ENCODE measurements around the gene P3H2.
"Not testable (repeated sequence)": the region's sequence is repeated elsewhere in the genome, so short reads cannot be mapped to it uniquely, and the experiment has no call there.

Gene P3H2

DNA sequence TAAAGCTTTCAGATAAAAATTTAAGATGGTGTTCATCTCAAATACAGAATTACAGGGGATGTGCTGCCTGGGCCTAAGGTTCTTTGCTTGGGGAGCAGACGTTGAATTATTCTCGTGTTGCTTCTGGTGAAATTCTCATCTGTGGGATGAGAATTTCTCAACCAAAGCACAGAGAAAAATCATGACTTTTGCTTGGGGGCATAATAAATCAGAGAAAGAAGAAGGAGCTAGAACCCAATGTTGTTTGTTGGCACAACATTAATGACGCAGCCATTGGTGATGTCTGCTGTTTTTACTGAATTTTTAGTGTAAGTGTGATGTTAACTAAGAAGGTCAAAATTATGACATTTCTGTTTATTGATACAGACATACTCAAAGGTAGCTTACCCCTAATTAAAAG, 35.7 kb downstream of the P3H2 start:
- ATAC-seq (no peak), DNase-seq (no peak)

- DNase-seq (no peak), ATAC-seq (no peak)
Observed at GRCh38 chr3:190083635-190084034, 37.1 kb downstream of the P3H2 start.

DNA sequence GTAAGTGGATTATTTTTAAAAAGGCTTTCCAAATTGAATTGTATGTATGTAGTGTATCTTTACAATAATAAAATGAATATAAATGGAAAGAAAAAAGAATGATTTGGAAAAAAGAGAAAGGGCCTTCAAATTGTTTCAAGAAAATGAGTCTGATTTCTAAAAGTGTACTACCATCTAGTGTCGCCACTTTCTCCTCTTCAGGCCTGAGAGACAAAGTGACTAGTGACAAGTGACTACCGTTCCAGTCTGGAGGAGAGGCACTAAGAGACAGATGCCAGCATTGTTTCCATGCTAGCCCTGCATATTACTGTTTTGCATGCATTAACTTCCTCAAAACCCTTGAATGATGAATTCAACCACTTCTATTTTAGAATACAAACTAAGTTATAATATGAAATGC, 39.3 kb downstream of the P3H2 start:
- DNase-seq (no peak), ATAC-seq (no peak)

- DNase-seq, ATAC-seq: not testable (repeated sequence)
Observed at GRCh38 chr3:190079173-190079572, 41.5 kb downstream of the P3H2 start.

DNA sequence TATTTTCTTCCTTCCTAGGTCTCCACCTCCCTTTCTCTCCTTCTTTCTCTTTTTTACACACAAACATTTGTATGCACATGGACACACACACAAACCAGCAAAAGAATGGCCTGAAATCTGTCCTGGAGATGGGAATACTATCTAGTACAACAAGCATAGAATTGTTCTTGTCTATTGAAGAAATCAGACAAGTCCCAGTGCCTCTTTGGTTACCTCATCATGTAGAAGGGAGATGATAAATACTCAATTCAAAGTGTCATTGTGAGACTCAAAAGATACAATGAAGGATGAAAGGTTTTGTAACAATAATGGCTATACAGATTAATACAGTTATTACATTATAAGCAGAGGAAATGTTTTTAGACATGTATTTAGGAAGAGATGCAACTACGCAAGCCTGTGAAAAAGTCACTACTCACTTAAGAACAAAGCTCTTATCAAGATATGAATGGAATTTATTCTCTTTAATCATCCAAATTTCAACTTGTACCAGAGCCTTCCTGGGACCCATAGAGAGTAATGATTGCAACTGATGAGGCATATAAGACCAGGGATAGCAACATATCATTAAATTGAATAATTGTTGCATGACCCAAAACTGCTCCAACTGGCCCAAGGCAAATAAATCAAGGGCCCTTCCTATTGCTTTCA, 43.2 kb downstream of the P3H2 start:
- no peak for DNase-seq
- no peak for ATAC-seq

DNA sequence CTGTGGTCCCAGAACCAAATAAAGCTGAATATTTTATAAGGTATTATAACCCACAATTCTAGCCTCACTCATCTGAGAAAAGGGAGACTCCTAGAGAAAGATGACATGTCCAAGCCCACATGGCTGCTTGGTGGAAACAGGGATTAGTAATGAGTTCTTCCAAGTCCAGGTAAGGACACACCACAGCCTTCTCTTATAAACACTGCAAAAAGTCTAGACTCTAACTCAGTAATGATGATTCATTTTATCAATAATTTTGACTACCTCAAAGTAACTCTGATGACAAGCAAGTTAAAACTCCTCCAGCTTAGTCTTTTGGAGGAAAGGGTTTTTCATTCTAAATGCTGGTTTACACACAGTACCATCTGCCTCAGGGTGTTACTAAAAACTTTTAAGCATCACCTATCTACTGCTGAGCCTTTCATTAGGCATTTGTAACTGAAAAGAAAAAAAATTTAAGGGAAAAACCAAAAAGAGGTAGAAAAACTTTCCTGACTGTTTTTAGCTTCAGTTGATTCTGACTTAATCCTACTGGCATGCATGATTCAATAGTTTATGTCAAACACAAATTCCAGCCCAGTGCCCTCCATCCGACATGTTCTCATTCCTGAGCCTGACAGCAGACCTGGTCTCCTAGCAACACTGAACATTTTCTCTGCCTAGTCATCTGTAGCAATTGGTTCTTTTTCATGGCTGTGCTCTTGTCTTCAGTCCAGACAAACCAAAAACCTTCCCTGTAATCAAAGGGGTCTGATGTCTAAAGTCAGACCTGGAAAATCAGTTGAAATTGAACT, 43.9 kb downstream of the P3H2 start:
- ATAC-seq (no peak), DNase-seq (no peak)

DNA sequence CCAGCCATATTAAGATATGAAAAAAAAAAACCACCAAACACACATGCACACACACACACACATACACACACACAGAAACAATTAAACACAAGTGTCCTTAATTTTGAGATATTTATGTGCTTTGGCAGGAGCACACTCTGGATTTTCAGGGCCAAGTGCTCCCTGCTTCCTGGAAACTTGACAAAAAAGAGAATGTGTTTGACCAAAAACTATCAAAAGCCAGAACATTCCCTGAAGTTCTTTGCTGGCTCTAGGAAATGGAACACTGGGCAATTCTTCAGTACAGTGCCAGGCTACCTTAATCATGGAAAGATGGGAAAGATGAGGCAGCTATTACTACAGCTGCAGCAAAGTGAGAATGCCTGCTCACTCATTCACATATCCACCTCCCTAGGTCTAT, 44.6 kb downstream of the P3H2 start:
- DNase-seq (no peak), ATAC-seq (no peak)

GRCh38 chr3:190074817-190075216, 45.9 kb downstream of the P3H2 start:
- ATAC-seq = no peak
- no peak for DNase-seq

DNA sequence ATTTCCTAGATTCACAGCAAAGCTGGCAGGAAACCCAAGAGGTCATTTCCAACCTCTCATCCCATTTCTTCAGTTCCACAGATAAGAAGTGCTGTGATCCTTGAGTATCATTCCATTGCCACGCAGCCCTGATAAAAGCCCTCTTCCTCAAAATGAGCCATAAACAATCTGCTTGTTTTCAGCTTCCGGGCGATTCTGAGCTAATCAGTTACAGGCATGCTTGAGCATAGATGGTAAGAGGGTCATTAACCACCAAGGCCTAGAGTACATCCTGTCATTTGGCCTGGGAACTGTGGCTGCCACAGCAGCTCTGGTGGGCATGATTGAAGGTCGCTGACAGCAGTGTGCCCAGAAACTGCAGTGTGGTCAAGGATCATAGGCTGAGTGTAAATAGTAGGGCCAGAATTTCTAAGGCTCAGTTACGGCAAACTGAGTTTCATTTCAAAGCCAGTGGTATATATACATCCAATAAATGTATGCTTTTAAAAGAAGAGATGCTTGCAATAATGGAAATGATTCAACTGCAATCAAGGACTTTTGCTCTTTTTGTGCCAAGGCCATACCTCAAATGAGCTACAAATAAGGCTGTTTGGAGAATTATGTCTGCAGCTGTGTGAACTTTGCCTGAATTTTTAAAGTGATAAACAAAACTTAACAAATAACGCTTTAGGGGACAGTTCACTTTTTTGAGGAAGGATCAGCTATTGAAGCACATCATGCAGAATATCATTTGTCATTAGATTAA, 47.3 kb downstream of the P3H2 start:
- no peak for ATAC-seq
- DNase-seq = no peak

GRCh38 chr3:190072856-190073255, 47.8 kb downstream of the P3H2 start:
- no peak for ATAC-seq
- no peak for DNase-seq

- DNase-seq, ATAC-seq: not testable (repeated sequence)
Observed at GRCh38 chr3:190071921-190072320, 48.8 kb downstream of the P3H2 start.

DNA sequence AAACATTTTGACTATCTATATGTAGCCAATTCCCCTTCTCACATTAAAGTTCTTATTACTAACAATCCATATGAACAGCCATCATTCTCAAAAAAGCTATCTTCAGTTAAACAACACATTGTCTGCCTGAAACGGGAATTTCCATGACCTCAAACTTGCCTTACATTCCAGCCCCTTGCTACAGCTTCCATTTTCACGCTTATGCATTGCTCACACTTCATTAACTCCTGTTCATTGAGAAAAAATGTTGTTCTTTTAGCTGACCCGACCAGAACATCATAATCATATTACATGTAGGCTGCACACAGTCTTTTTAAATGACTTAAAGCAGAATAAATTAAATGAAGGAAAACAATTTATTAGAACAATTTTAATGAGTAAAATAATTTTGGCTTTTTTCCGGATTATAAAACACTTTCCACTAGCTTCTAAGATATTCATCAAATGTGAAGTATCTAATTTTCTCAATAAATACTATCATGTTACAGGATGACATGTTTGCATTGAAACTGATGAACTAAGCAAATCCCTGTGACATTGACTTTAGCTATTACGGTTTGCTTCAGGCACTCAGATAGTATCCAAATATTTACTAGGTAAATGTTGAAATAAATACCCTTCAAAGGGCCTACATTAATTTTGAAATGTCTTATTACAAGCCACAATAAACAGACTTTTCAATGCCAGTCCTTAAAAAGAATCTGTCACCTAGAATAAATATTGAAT, 49.9 kb downstream of the P3H2 start:
- no peak for ATAC-seq
- no peak for DNase-seq

DNA sequence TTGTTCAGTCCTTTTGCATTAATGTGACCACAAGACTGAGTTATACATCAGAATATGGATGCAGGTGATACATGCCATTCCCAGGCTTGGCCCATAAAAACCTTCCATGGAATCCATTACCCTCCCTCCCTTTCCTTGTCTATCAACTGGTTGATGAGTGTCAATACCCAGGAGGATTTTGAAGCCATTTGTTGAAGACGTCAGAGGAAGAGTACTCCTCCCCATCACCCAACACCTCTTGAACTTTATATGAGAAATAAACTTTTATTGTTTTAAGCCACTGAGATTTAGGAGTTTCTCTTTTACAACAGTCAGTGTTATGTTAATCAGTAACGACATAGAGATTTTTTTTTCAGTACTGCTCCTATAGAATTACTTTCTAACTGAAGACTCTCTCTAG, 55.5 kb downstream of the P3H2 start:
- DNase-seq = no peak
- no peak for ATAC-seq

DNA sequence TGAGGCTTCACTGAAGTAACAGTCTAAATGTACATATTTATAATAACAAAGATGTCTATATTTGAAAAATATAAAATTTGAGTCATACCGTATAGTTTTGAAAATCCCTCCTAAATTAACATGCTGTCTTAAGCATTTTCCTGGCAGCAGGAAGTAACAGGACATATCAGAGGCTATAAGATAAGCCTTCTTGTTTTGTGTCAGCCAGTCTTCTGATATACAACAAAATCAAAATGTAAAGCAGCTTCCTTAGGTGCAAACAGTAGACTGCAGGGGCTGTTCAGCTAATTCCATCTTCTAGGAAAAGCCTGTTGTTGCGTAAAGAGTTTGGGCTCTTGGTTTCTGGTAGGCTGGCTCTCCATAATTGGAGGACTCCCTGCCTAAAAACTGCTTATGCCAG, 56.0 kb downstream of the P3H2 start:
- ATAC-seq = no peak
- DNase-seq = no peak

- no peak for DNase-seq
- no peak for ATAC-seq
Observed at GRCh38 chr3:190064112-190064511, 56.6 kb downstream of the P3H2 start.

DNA sequence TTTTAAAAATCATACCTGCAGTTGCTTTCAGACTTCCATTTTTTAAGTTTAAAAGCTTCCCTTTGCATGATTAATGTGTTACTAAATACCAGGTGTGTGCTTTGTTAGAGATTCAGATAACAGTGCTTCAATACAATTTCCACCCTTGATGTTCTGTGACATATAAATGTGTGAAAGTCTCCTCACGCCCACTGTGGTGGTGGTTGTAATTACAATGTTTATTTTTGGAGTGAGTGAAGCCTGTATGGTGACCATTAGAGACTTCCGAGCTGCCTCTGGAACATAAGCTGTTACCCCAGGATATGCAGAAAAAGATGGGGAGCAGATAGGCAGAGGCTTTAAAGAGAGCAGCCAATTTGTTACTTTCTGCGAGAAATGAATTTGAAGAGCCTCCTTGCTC, 57.2 kb downstream of the P3H2 start:
- no peak for DNase-seq
- no peak for ATAC-seq

GRCh38 chr3:190060192-190060775, 60.4 kb downstream of the P3H2 start:
- DNase-seq (no peak), ATAC-seq (no peak)

- DNase-seq (no peak), ATAC-seq (peak; percentile 66)
Observed at GRCh38 chr3:190059242-190059590, 61.5 kb downstream of the P3H2 start.

- DNase-seq = no peak
- no peak for ATAC-seq
Observed at GRCh38 chr3:190058521-190059241, 62.0 kb downstream of the P3H2 start.

- DNase-seq = no peak
Observed at GRCh38 chr3:190056742-190057141, 64.0 kb downstream of the P3H2 start.

GRCh38 chr3:190055773-190056172, 64.9 kb downstream of the P3H2 start:
- DNase-seq = no peak
- ATAC-seq = no peak

More at GRCh38 chr3:190056742-190057141, 64.0 kb downstream of the P3H2 start:
- ATAC-seq = no peak
